HG03196 (cell line): ENCODE data around the gene BRSK2.

Source experiments
- ATAC-seq: cut with Tn5 transposase; IDR thresholded peaks from one replicate; pipeline ENCODE4 v1.9.1; 2021; ENCODE audit not compliant: unreplicated experiment

BRSK2 gene

GRCh38 chr11:1375161-1375954 lies 14.4 kb upstream of the BRSK2 start:
- ATAC-seq: no peak

- ATAC-seq: no peak
These were observed 13.8 kb upstream of the BRSK2 start for GRCh38 chr11:1375955-1376258.

- no peak for ATAC-seq
These were observed 12.4 kb upstream of the BRSK2 start for GRCh38 chr11:1377231-1377780.

GRCh38 chr11:1381793-1382425 lies 7.8 kb upstream of the BRSK2 start:
- no peak for ATAC-seq

- peak; percentile 10 for ATAC-seq
These were observed 7.3 kb upstream of the BRSK2 start for GRCh38 chr11:1382429-1382828.

- ATAC-seq: peak; percentile 73
These were observed 6.7 kb upstream of the BRSK2 start for GRCh38 chr11:1382831-1383607.

- ATAC-seq: no peak
These were observed 5.3 kb upstream of the BRSK2 start for GRCh38 chr11:1384199-1384970.

- ATAC-seq: no peak
These were observed 2.2 kb upstream of the BRSK2 start for GRCh38 chr11:1387521-1387920.

- no peak for ATAC-seq
These were observed 1.6 kb upstream of the BRSK2 start for GRCh38 chr11:1387961-1388762.

GRCh38 chr11:1388763-1389102 lies 1.0 kb upstream of the BRSK2 start:
- ATAC-seq: no peak

GRCh38 chr11:1389103-1389931 lies 417 bp upstream of the BRSK2 start:
- ATAC-seq: peak; percentile 81

GRCh38 chr11:1390569-1391164 lies 933 bp downstream of the BRSK2 start:
- ATAC-seq: no peak

- no peak for ATAC-seq
These were observed 1.7 kb downstream of the BRSK2 start for GRCh38 chr11:1391165-1392075.

- ATAC-seq: no peak
These were observed 2.4 kb downstream of the BRSK2 start for GRCh38 chr11:1392111-1392510.

GRCh38 chr11:1392561-1392960 lies 2.8 kb downstream of the BRSK2 start:
- no peak for ATAC-seq

GRCh38 chr11:1393038-1393710 lies 3.4 kb downstream of the BRSK2 start:
- no peak for ATAC-seq
